T-helper 9 cell (primary cell): ENCODE data around the gene RAET1E.
"Not testable (repeated sequence)": the region's sequence is repeated elsewhere in the genome, so short reads cannot be mapped to it uniquely, and the experiment has no call there.

Experiments used
- DNase-seq: peaks from one replicate; pipeline ENCODE4 v3.0.0-alpha.2; 2020

The RAET1E gene

DNA sequence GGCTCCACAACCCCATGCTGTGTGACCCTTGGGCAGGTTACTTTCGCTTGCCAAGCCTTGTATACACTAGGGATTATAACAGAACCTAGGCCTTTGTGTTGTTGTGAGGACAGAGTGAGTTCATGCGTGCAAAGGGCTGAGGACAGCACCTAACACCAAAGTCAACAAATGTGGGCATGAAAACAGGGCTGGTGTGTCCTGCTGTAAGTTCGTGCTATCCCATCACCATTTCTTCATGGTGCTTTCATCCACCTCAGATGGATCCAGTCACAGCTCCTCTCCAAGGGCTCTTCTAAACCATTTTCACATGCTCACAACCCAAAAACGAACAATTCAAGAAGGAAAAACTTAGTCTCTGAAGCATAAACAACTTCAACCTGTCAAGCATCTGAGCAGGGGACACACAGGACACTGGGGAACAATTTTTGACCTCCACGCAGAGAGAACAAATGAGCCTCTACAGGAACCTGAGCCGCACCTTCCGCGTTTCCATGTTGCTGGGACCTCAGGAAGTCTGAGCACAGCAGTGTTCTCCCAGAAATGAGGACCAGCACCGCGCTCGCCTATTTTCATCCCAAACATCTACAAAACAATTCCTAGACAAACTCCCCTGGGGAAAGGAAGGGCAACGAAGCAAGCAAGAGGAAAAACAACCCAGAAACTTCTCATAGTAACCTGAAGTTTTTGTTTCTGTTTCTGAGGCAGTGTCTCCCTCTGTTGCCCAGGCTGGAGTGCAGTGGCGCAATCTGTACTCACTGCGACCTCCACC is 36.9 kb downstream of the RAET1E start:
- no peak for DNase-seq

DNA sequence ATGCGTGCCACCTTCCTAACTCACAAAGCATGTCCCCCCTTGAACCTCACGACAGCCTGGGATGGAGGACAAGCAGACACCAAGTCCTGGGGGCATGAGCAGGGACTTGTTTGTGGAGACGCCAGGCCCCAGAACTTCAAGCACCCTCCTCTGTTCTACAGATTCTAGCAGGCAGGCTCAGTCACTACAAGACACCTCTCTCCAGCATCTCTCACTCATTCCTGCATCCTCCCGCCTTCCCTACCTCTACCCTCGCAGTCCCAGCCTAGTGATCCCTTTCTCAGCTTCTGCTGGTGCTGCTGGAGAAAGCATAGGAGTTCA is 37.4 kb downstream of the RAET1E start:
- no peak for DNase-seq

DNA sequence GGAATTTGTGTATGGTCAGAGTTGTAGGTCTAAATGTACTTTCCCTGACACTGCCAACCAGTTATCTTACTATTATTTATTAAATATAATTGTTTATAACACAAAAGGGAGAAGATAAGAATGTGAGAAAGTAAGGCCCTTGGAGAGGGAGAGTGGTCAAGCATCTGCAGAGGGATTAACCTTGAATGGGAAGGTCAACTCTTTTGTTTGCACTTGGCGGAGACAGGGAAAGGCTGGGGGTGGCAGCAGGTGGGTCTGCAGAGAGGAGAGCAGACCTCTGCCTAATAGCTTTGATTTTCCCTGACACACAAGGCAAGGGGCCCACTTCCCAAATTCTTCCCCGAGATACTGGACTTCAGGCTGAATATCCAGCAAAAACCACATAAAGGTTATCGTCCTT is 38.0 kb downstream of the RAET1E start:
- DNase-seq: no peak

DNA sequence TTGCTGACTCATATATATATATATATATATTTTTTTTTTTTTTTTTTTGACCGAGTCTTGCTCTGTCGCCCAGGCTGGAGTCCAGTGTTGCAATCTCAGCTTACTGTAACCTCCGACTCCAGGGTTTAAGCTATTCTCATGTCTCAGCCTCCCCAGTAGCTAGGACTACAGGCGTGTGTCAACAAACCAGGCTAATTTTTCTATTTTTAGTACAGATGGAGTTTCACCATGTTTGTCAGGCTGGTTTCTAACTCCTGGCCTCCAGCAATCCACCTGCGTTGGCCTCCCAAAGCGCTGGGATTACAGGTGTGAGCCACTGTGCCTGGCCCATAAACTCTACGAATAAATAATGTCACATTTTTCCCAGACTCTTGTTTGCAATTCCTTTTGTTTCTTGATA is 38.5 kb downstream of the RAET1E start:
- DNase-seq: no peak

DNA sequence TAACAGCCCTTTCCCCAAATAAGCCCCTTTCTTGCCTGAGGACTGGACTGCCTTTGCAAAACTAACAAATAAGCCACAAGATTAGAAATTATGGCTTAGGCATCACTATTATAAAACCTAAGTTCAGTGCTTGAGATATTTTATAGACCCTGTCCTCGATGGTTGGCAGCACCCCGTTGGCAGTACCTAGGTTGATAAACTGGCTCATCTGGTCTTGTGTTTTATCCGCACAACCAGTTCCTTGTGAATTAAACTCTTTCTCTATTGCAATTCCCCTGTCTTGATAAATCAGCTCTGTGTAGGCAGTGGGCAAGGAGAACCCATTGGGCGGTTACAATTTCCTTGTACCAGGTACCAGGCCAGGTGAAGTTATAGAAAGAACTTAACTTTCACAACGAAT is 40.4 kb downstream of the RAET1E start:
- DNase-seq: no peak

DNA sequence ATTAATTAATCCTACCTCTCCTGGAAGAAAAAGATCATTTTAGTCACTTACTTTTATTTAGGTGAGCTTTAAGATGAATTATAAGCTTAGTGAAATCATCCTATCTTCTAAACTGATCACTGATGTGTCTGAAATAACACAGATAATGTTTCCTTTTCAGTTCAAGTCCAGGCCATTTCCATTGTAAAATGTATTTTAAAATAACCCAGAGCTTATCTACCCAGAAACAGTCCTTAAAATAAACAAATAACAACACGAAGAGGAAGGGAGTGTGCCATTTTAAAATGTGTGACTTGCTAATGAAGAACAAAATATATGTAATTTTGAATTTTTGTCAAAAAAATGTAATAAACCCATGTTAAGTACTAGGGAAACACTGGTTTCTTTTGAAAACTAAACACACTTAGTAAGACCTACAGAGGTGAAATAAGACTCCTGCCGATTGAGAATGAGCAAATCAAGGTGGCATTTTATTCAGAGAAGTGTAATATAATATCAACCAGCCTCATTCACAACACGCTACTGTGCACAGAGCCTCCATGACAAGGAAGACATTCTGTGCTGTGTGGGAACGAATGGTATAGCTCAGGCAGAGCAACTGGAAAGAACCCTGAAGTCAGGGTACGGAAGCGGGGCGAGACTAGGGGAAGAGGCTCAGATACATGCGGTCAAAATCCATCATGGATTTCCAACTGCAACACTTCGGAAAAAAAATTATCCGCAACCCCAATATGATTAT is 41.5 kb downstream of the RAET1E start:
- DNase-seq: no peak

DNA sequence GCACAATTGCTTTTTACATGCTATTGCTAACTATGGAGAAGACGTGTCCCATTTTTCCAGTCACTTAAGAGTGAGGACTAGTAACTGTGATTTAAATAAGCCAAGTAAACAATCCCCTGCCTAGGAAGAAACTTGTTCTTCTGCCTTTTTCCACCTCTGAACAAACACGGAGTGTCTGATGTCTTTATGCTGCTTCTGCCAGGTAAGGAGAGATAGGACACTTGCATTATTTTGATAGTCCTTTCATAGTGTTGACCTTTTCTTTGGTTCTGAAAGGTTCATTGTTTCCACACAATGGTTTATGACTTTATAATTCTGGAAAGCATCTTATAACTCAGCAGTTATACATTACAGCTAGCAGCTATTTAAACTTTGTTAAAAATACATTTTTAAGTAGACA is 42.2 kb downstream of the RAET1E start:
- no peak for DNase-seq

DNA sequence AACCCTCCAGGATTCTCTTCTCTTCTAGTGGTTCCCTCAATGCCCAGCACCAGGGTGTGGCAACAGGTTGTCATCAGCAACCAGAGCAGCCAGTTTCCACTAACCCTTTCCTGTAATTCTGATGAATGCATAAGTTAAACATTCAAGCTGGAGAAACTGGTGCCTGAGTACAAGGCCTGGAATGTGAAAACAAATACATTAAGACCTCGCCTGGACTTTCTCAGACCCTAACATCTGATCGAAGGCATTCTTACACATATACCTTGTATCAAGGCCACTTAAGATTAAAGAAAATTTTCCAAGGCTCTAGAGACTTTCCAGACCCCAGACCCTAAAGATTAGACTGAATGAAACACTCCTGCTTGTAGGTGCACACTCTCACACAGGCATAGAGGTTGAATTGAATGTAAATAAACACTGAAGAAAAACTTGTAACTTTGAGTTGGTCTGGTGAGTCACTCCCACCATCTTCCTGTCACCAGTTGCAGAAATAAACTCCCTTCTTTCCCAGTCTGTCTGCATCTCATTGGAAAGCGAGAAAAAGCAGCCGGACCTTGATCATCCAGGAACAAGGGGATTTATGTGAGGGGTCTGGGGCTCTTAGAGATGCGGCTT is 42.8 kb downstream of the RAET1E start:
- DNase-seq: no peak

DNA sequence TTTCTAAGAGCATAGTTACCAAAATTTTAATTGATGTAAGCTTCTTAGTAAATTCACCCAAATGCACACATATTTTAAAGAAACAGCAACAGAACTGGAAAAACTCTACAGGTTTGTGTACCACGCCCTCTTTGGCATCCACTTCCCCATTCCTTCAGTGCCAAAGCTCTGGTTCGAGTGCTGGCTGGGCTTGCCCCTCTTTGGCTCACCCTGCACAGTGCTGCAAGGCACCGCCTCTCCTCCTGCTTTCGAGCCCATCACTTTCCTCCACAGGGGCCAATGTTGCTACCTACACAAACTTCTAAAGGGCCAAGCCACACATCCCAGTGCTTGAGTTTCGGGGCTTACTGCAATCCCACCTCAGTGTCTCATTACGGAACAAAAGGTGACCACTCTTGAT is 43.4 kb downstream of the RAET1E start:
- DNase-seq: no peak

DNA sequence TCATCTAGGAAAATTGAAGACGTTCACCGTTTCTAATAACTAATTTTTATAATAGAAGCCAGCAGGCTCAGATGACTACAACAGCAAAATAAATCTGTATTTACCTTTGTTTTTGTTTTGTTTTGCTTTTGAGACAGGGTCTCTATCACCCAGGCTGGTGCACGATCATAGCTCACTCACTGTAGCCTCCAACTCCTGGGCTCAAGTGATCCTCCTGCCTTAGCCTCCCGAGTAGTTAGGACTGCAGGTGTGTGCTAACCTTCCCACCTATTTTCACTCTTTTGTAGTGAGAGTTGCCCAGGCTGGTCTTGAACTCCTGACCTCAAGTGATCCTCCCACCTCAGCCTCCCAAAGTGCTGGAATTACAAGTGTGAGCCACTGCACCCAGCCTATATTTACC is 43.9 kb downstream of the RAET1E start:
- not testable (repeated sequence) for DNase-seq

DNA sequence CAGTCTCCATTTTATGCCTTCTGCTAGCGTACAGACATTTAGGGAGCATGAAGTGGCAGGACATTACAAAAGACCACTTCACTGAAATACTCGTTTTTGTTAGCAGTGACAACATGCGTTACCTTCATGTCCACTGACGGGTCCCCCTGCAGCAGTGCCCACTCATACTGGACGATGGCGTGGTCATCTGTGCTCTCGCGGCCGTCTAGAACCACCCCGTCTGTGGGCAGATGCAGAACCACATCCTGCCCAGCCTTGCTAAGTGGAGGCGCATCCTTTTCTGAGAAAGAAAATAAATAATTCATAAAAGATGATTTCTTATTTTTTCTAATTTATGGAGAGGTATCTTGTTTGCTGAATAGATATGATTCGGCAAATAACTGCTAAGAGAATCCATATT is 45.0 kb downstream of the RAET1E start:
- no peak for DNase-seq

DNA sequence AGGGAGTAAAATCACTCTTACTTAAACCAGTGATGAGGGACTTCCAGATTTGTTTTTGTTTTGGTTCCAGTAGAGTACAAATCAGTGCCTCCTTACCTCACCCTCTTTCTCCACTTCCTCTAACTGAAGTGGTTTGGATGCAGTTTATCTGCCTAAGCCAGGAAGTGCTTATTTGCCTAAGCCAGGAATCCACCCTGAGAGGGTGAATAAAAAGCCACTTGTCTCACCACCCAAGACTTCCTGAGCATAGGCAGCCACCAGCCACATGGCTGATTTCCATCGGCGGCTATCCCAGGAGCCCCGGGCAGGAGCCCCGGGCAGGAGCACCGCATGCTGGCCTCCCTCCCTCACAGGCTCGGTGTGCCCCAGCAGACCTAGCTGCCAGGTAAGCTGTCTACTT is 45.7 kb downstream of the RAET1E start:
- DNase-seq: no peak

DNA sequence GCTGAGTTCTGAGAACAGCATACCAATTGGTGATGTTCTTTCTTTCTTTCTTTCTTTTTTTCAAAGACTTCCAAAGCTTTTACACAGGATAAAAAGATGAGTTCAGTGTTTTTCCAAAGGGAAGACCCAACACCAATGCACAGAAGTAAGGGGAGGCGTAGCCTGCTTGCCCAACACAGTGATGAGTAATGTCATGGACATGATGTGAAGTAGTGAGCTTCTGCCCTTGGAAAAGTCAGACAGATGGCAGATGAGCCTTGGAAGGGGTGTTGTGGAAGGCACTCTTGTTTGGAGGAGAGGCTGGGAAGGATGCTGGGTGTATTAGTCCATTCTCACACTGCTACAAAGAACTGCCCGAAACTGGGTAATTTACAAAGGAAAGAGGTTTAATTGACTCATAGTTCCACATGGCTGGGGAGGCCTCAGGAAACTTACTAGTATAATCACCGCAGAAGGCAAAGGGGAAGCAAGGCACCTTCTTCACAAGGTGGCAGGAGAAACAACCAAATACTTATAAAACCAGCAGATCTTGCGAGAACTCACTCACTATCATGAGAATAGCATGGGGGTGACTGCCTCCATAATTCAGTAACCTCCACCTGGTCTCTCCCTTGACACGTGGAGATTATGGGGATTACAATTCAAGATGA is 46.3 kb downstream of the RAET1E start:
- no peak for DNase-seq

DNA sequence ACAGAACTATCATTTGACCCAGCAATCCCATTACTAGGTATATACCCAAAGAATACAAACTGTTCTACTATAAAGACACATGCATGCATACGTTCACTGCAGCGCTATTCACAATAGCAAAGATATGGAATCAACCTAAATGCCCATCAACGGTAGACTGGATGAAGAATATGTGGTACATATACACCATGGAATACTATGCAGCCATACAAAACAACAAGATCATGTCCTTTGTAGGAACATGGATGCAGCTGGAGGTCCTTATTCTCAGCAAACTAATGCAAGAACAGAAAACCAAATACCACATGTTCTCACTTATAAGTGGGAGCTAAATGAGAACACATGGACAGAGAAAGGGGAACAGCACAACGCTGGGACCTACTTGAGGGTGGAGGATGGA is 49.6 kb downstream of the RAET1E start:
- DNase-seq: not testable (repeated sequence)
